Caco-2 (cell line): Measurements from ENCODE around the gene ARHGAP19. TPM values are rescaled to one million over a fixed set of nuclear protein-coding genes. Genes with fewer than 3 reads are reported as not detected.
"Not testable (repeated sequence)": the region's sequence is repeated elsewhere in the genome, so short reads cannot be mapped to it uniquely, and the experiment has no call there.

Experiments
- BruUV-seq: library from RNA; stranded (reverse); fragments of 400-500 nt; replicated peaks from 2 replicates; lab custom pipeline; 2021; lab: Mats Ljungman, UMichigan
- CTCF ChIA-PET: fragments of 300-600 bp; sonication (Branson Sonifier 250); formaldehyde crosslinking; loops from one replicate; lab custom pipeline; 2022; ENCODE audit warnings: antibody characterized with exemption; lab: Charles Lee
- POLR2A ChIA-PET: fragments of 300-600 bp; sonication (Branson Sonifier 250); formaldehyde crosslinking; loops from one replicate; lab custom pipeline; 2022; ENCODE audit warnings: antibody characterized with exemption; lab: Charles Lee
- DNase-seq, 2 experiments: peaks; one replicate each; pipeline versions ENCODE4 v3.0.0 to v3.0.0-alpha.2; 2020 to 2022
- H3K27me3 ChIP-seq: replicated peaks from 2 replicates; pipeline ENCODE4 v1.6.0; 2011; ENCODE audit warnings: low read length; ENCODE audit not compliant: control insufficient read depth, insufficient read depth
- H3K36me3 ChIP-seq: 2 replicates; pipeline ENCODE4 v1.5.1; 2011; ENCODE audit warnings: low read length; ENCODE audit not compliant: control insufficient read depth, insufficient read depth
- H3K4me1 ChIP-seq: fragments of 250-450 bp; sonication (Bioruptor Pico); 2 replicates; pipeline ENCODE4 v1.5.1; 2020; ENCODE audit warnings: mild to moderate bottlenecking
- H3K4me3 ChIP-seq: 2 replicates; pipeline ENCODE4 v1.5.1; 2011; ENCODE audit warnings: low read depth, mild to moderate bottlenecking, control low read depth, low read length
- H3K9me3 ChIP-seq: fragments of 250-450 bp; sonication (Bioruptor Pico); 2 replicates; pipeline ENCODE4 v1.5.1; 2020; ENCODE audit warnings: mild to moderate bottlenecking, moderate library complexity
- H3K27ac Mint-ChIP-seq: one replicate; pipeline ENCODE4 v1.8.0; 2022; ENCODE audit warnings: mixed read lengths; ENCODE audit not compliant: unreplicated experiment
- H3K27me3 Mint-ChIP-seq: one replicate; pipeline ENCODE4 v1.8.0; 2022; ENCODE audit warnings: mixed read lengths; ENCODE audit not compliant: insufficient read depth, unreplicated experiment
- H3K36me3 Mint-ChIP-seq: one replicate; pipeline ENCODE4 v1.8.0; 2022; ENCODE audit warnings: mild to moderate bottlenecking, mixed read lengths; ENCODE audit not compliant: insufficient read depth, unreplicated experiment
- H3K4me1 Mint-ChIP-seq: one replicate; pipeline ENCODE4 v1.8.0; 2022; ENCODE audit warnings: low read depth, mixed read lengths; ENCODE audit not compliant: unreplicated experiment
- H3K4me3 Mint-ChIP-seq: one replicate; pipeline ENCODE4 v1.8.0; 2022; ENCODE audit warnings: mild to moderate bottlenecking, moderate library complexity, mixed read lengths; ENCODE audit not compliant: unreplicated experiment
- H3K9me3 Mint-ChIP-seq: one replicate; pipeline ENCODE4 v1.8.0; 2022; ENCODE audit warnings: mixed read lengths; ENCODE audit not compliant: unreplicated experiment
- CTCF ChIP-seq, 2 experiments: fragments of 200-600 bp in 1 of 2; IDR thresholded peaks; 1 replicate in 1 of 2; 2 replicates in 1 of 2; pipeline versions ENCODE4 v1.5.1 to v1.8.0; 2011 to 2022; ENCODE audit warnings: antibody characterized with exemption in 1 of 2, control low read depth in 1 of 2, inconsistent platforms in 1 of 2, low read depth in 1 of 2, low read length in 1 of 2, mild to moderate bottlenecking in 1 of 2, moderate library complexity in 1 of 2; ENCODE audit not compliant: insufficient read depth in 1 of 2, severe bottlenecking in 1 of 2, unreplicated experiment in 1 of 2
- intact Hi-C: fragments of 100-400 bp; cut with micrococcal nuclease; formaldehyde crosslinking; loops from one replicate; pipeline ENCODE4 v1.10.0; 2022; ENCODE audit not compliant: unreplicated experiment
- total RNA-seq: library from RNA; stranded (reverse); gene quantifications from 2 replicates; pipeline ENCODE4 v1.2.3, GENCODE V29; 2022

Gene ARHGAP19
- total RNA-seq, 1 experiment from 2014 or later, result 13.9 TPM

- H3K4me3 Mint-ChIP-seq, result no peak overlapping the region
- H3K4me1 Mint-ChIP-seq, result no peaks in the 10 kb centered on the region
- CTCF ChIA-PET, result no interaction called here
- peaks cover 10% of the 10 kb centered on the region for H3K9me3 Mint-ChIP-seq
- no peak for TF ChIP-seq CTCF (IDR thresholded peaks at IDR 0.05; ENCODE audit: insufficient read depth in 1 of 2, low read depth in 1 of 2, low read length in 1 of 2, severe bottlenecking in 1 of 2, unreplicated experiment in 1 of 2)
- no peaks in the 10 kb centered on the region for H3K9me3 ChIP-seq
- H3K36me3 ChIP-seq, result no peaks in the 10 kb centered on the region
- H3K36me3 Mint-ChIP-seq, result no peaks in the 10 kb centered on the region
- intact Hi-C loops, result no loop called here
- H3K27me3 ChIP-seq, result no peaks in the 10 kb centered on the region
- no peaks in the 10 kb centered on the region for H3K4me1 ChIP-seq
- no TSS peak for BruUV-seq
- no peak overlapping the region for H3K4me3 ChIP-seq
- no peak for DNase-seq
- no peaks in the 10 kb centered on the region for H3K27me3 Mint-ChIP-seq
- no peak overlapping the region for H3K27ac Mint-ChIP-seq
- POLR2A ChIA-PET, result no interaction called here
These were observed 18.7 kb downstream of the ARHGAP19 start for GRCh38 chr10:97273700-97274099.

GRCh38 chr10:97270523-97271154 is 21.8 kb downstream of the ARHGAP19 start:
- Mint-ChIP-seq H3K9me3 (peaks cover 10% of the 10 kb centered on the region), H3K4me3 (no peak overlapping the region), H3K36me3 (no peaks in the 10 kb centered on the region), H3K27me3 (no peaks in the 10 kb centered on the region), H3K27ac (no peak overlapping the region), H3K4me1 (no peaks in the 10 kb centered on the region)
- Histone ChIP-seq H3K4me1 (no peaks in the 10 kb centered on the region), H3K27me3 (no peaks in the 10 kb centered on the region), H3K9me3 (no peaks in the 10 kb centered on the region), H3K4me3 (no peak overlapping the region), H3K36me3 (no peaks in the 10 kb centered on the region)
- DNase-seq, result no peak
- POLR2A ChIA-PET, result interaction anchor here (0.5 kb wide), 1 partner anchor 18 kb away, joined by 3 read pairs; no protein-coding TSS in a partner anchor
- TF ChIP-seq CTCF (IDR thresholded peaks at IDR 0.05; ENCODE audit: insufficient read depth in 1 of 2, low read depth in 1 of 2, low read length in 1 of 2, severe bottlenecking in 1 of 2, unreplicated experiment in 1 of 2), result no peak
- intact Hi-C loops, result no loop called here
- no TSS peak for BruUV-seq
- CTCF ChIA-PET, result interaction anchor here (1.1 kb wide), 1 partner anchor 8 kb away, joined by 3 read pairs; no protein-coding TSS in a partner anchor

- ChIA-PET CTCF (interaction anchor here (1.0 kb wide), 1 partner anchor 11 kb away, joined by 3 read pairs; no protein-coding TSS in a partner anchor), POLR2A (no interaction called here)
- Mint-ChIP-seq H3K4me3 (no peak overlapping the region), H3K36me3 (no peaks in the 10 kb centered on the region), H3K27ac (no peak overlapping the region), H3K9me3 (peaks cover 10% of the 10 kb centered on the region), H3K27me3 (no peaks in the 10 kb centered on the region), H3K4me1 (no peaks in the 10 kb centered on the region)
- no peak for TF ChIP-seq CTCF (IDR thresholded peaks at IDR 0.05; ENCODE audit: insufficient read depth in 1 of 2, low read depth in 1 of 2, low read length in 1 of 2, severe bottlenecking in 1 of 2, unreplicated experiment in 1 of 2)
- Histone ChIP-seq H3K9me3 (no peaks in the 10 kb centered on the region), H3K36me3 (no peaks in the 10 kb centered on the region), H3K4me1 (no peaks in the 10 kb centered on the region), H3K4me3 (no peak overlapping the region), H3K27me3 (no peaks in the 10 kb centered on the region)
- intact Hi-C loops, result no loop called here
- no peak for DNase-seq
- no TSS peak for BruUV-seq
These were observed 24.8 kb downstream of the ARHGAP19 start for GRCh38 chr10:97267671-97268070.

- H3K27me3 ChIP-seq, H3K4me3 ChIP-seq, CTCF ChIA-PET, H3K36me3 ChIP-seq, intact Hi-C loops, H3K4me1 ChIP-seq, H3K4me1 Mint-ChIP-seq, H3K27ac Mint-ChIP-seq, BruUV-seq, H3K9me3 Mint-ChIP-seq, H3K36me3 Mint-ChIP-seq, POLR2A ChIA-PET, DNase-seq, H3K27me3 Mint-ChIP-seq, H3K4me3 Mint-ChIP-seq, H3K9me3 ChIP-seq: not testable (repeated sequence)
These were observed 27.3 kb downstream of the ARHGAP19 start for GRCh38 chr10:97265095-97265494.
